PC-9 (cell line): ENCODE results near the gene IQSEC1. TPM values are rescaled to one million over a fixed set of nuclear protein-coding genes. Genes with fewer than 3 reads are reported as not detected.

Experiments used
- BruUV-seq: library from RNA; stranded (reverse); fragments of 400-500 nt; replicated peaks from 2 replicates; lab custom pipeline; 2021; lab: Mats Ljungman, UMichigan
- CTCF ChIA-PET: fragments of 300-600 bp; sonication (Branson Sonifier 250); formaldehyde crosslinking; loops from one replicate; lab custom pipeline; 2022; ENCODE audit warnings: antibody characterized with exemption; lab: Charles Lee
- POLR2A ChIA-PET: fragments of 300-600 bp; sonication (Branson Sonifier 250); formaldehyde crosslinking; loops from one replicate; lab custom pipeline; 2022; ENCODE audit warnings: antibody characterized with exemption; ENCODE audit not compliant: unreplicated experiment; lab: Charles Lee
- DNase-seq, 2 experiments: peaks; one replicate each; pipeline versions ENCODE4 v3.0.0 to v3.0.0-alpha.2; 2015 to 2022; ENCODE audit warnings: mixed read lengths in 1 of 2
- H2AFZ ChIP-seq: fragments of 200-600 bp; sonication (generic); 2 replicates; pipeline ENCODE4 v1.8.1; 2017; ENCODE audit warnings: antibody characterized with exemption
- H3F3A ChIP-seq: fragments of 200-600 bp; sonication (generic); 2 replicates; pipeline ENCODE4 v1.8.1; 2017; ENCODE audit warnings: antibody characterized with exemption, mild to moderate bottlenecking, low read depth; ENCODE audit not compliant: insufficient read depth
- H3K27ac ChIP-seq: fragments of 200-600 bp; sonication (generic); 2 replicates; pipeline ENCODE4 v1.6.1; 2016; ENCODE audit warnings: mixed run types
- H3K27me3 ChIP-seq: fragments of 200-600 bp; sonication (generic); 2 replicates; pipeline ENCODE4 v1.6.1; 2016; ENCODE audit warnings: low read depth, mixed run types; ENCODE audit not compliant: insufficient read depth
- H3K36me3 ChIP-seq: fragments of 200-600 bp; sonication (generic); 2 replicates; pipeline ENCODE4 v1.6.1; 2016; ENCODE audit warnings: low read depth, mixed run types
- H3K4me1 ChIP-seq: fragments of 200-600 bp; sonication (generic); replicated peaks from 2 replicates; pipeline ENCODE4 v1.6.1; 2016; ENCODE audit warnings: mixed run types; ENCODE audit not compliant: insufficient read depth
- H3K4me2 ChIP-seq: fragments of 200-600 bp; sonication (generic); 2 replicates; pipeline ENCODE4 v1.6.1; 2017; ENCODE audit warnings: mixed run types
- H3K4me3 ChIP-seq: fragments of 200-600 bp; sonication (generic); 2 replicates; pipeline ENCODE4 v1.6.1; 2016; ENCODE audit warnings: mixed run types
- H3K79me2 ChIP-seq: fragments of 200-600 bp; sonication (generic); 2 replicates; pipeline ENCODE4 v1.6.1; 2017; ENCODE audit warnings: low read depth, mixed run types
- H3K9me2 ChIP-seq: fragments of 200-600 bp; sonication (generic); 2 replicates; pipeline ENCODE4 v1.8.1; 2017; ENCODE audit warnings: mild to moderate bottlenecking; ENCODE audit not compliant: insufficient read depth
- H3K9me3 ChIP-seq: fragments of 200-600 bp; sonication (generic); 2 replicates; pipeline ENCODE4 v1.8.1; 2016; ENCODE audit warnings: low read depth; ENCODE audit not compliant: insufficient read depth
- H4K20me1 ChIP-seq: fragments of 200-600 bp; sonication (generic); 2 replicates; pipeline ENCODE4 v1.8.1; 2017; ENCODE audit not compliant: insufficient read depth
- CTCF ChIP-seq: fragments of 200-600 bp; sonication (generic); conservative IDR thresholded peaks from 2 replicates; pipeline ENCODE4 v1.6.1; 2017; ENCODE audit warnings: mixed run types, antibody characterized with exemption, mild to moderate bottlenecking, moderate library complexity
- EZH2 ChIP-seq: fragments of 200-600 bp; sonication (generic); IDR thresholded peaks from 2 replicates; pipeline ENCODE4 v1.8.0; 2017; ENCODE audit warnings: antibody characterized with exemption, low read depth
- intact Hi-C: fragments of 100-400 bp; cut with micrococcal nuclease; formaldehyde crosslinking; loops from one replicate; pipeline ENCODE4 v1.10.0; 2022; ENCODE audit not compliant: unreplicated experiment
- total RNA-seq: library from RNA; stranded (reverse); gene quantifications from 2 replicates; pipeline ENCODE4 v1.2.3, GENCODE V29; 2021

The IQSEC1 gene
- total RNA-seq, 1 experiment from 2014 or later = 30.7 TPM

GRCh38 chr3:12925648-12926047, 147.6 kb downstream of the IQSEC1 start:
- H4K20me1 ChIP-seq = peaks cover 19% of the 10 kb centered on the region
- TF ChIP-seq EZH2 (no peak), CTCF (no peak)
- H3K79me2 ChIP-seq = no peaks in the 10 kb centered on the region
- 0 out of 2 replicates have a peak, but pooled peaks cover 5% of the 10 kb centered on the region for H3K4me1 ChIP-seq
- DNase-seq = no peak
- H3K4me2 ChIP-seq = no peak overlapping the region
- no peaks in the 10 kb centered on the region for H3F3A ChIP-seq
- no peak overlapping the region for H3K27ac ChIP-seq
- H2AFZ ChIP-seq = no peak overlapping the region
- POLR2A ChIA-PET = no interaction called here
- H3K9me3 ChIP-seq = no peaks in the 10 kb centered on the region
- intact Hi-C loops = no loop called here
- BruUV-seq = no TSS peak
- H3K4me3 ChIP-seq = no peak overlapping the region
- H3K9me2 ChIP-seq = no peaks in the 10 kb centered on the region
- H3K27me3 ChIP-seq = no peaks in the 10 kb centered on the region
- CTCF ChIA-PET = no interaction called here
- H3K36me3 ChIP-seq = no peaks in the 10 kb centered on the region

GRCh38 chr3:12924437-12924836, 148.8 kb downstream of the IQSEC1 start:
- no peak overlapping the region for H3K4me2 ChIP-seq
- H3K4me3 ChIP-seq = no peak overlapping the region
- 0 out of 2 replicates have a peak, but pooled peaks cover 5% of the 10 kb centered on the region for H3K4me1 ChIP-seq
- H3K36me3 ChIP-seq = no peaks in the 10 kb centered on the region
- no peak for DNase-seq
- no TSS peak for BruUV-seq
- POLR2A ChIA-PET = no interaction called here
- intact Hi-C loops = no loop called here
- H2AFZ ChIP-seq = no peak overlapping the region
- H3K9me3 ChIP-seq = no peaks in the 10 kb centered on the region
- CTCF ChIA-PET = no interaction called here
- H3K27ac ChIP-seq = no peak overlapping the region
- no peaks in the 10 kb centered on the region for H3K9me2 ChIP-seq
- no peaks in the 10 kb centered on the region for H3K79me2 ChIP-seq
- H4K20me1 ChIP-seq = peaks cover 13% of the 10 kb centered on the region
- TF ChIP-seq EZH2 (no peak), CTCF (no peak)
- no peaks in the 10 kb centered on the region for H3K27me3 ChIP-seq
- no peaks in the 10 kb centered on the region for H3F3A ChIP-seq

- TF ChIP-seq EZH2 (no peak), CTCF (no peak)
- intact Hi-C loops = no loop called here
- ChIA-PET CTCF (no interaction called here), POLR2A (no interaction called here)
- Histone ChIP-seq H3K4me2 (no peak overlapping the region), H4K20me1 (peaks cover 13% of the 10 kb centered on the region), H2AFZ (no peak overlapping the region), H3K79me2 (no peaks in the 10 kb centered on the region), H3K9me3 (no peaks in the 10 kb centered on the region), H3K27ac (no peak overlapping the region), H3K4me1 (0 out of 2 replicates have a peak, but pooled peaks cover 5% of the 10 kb centered on the region), H3K9me2 (no peaks in the 10 kb centered on the region), H3F3A (peaks cover 6% of the 10 kb centered on the region), H3K36me3 (no peaks in the 10 kb centered on the region; the same call in 1 of the 2 replicates), H3K27me3 (no peaks in the 10 kb centered on the region), H3K4me3 (no peak overlapping the region)
- no peak for DNase-seq
- BruUV-seq = no TSS peak
Measured at GRCh38 chr3:12922881-12923431, 150.3 kb downstream of the IQSEC1 start.
